ENCODE data around the gene RPL22. TPM values are rescaled to one million over a fixed set of nuclear protein-coding genes. Genes with fewer than 3 reads are reported as not detected.

Gene RPL22
- total RNA-seq, 1 experiment from 2014 or later, result 309 TPM

DNA sequence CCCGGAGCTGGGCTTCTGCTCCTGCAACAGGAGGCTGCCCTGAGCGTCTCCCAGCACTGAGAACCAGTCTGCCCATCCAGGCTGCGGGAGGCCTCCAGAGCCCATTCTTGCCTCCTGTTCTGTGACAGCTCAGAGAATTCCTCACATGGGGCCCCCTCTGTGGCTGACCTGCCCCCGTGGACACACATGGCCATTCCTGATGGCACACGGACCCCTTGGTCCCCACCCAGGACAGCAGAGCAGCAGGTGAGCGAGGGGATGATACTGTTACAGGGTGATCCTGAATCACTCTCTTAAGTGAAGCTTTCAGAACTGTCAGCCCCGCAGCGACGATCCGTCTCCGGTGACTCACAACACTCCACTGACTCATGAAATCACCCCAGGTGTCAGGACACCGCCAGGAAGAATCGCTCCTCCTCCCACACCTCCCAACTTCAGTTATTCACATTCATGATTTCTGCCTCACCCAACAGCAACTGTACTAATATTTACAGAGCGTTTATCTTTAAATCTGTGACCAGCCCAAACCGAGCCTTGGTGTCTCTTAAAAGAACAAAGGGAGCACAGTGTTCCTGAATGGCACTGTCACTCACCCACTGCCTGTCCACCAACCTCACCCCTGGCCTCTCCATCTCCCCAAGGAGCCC is 41.7 kb downstream of the RPL22 start:
- H3K36me3 ChIP-seq (ENCODE audit: control insufficient read depth, insufficient read depth, low read length), result no peaks in the 10 kb centered on the region
- in situ Hi-C loops (cut with HindIII; ENCODE audit: low pct_unique_long_range_greater_than_20kb, low sequenced_read_pairs), result no loop called here
- BruUV-seq (replicated peaks), result TSS peak; percentile 63
- DNase-seq (ENCODE audit: low read depth, low spot score) (peak; percentile 93), ATAC-seq (peak; percentile 92)
- no peaks in the 10 kb centered on the region for H3K9me3 ChIP-seq (ENCODE audit: control insufficient read depth, insufficient read depth, low read depth, low read length)
- ChIA-PET POLR2A (no interaction called here), CTCF (interaction anchor here (0.5 to 0.8 kb wide), 3 partner anchors 28 to 321 kb away, joined by 3 to 12 read pairs (median 3); no protein-coding TSS in a partner anchor)
- intact Hi-C loops (cut with micrococcal nuclease; ENCODE audit: unreplicated experiment), result no loop called here
- TF ChIP-seq REST (IDR thresholded peaks at IDR 0.05; ENCODE audit: insufficient read depth in 1 of 2, low read depth in 2 of 2, low read length in 1 of 2) (no peak), SIN3A (IDR thresholded peaks at IDR 0.05; ENCODE audit: borderline replicate concordance, insufficient read depth, low read depth, low read length) (0 out of 2 replicates have a peak, but pooled peaks have one; percentile 86), TCF7L2 (IDR thresholded peaks at IDR 0.05; ENCODE audit: low read depth, low read length) (peak; percentile 66; the same call in 1 of the 2 replicates), POLR2AphosphoS5 (IDR thresholded peaks at IDR 0.05; ENCODE audit: low read depth, low read length) (peak; percentile 46; the same call in 1 of the 2 replicates), CTCF (IDR thresholded peaks at IDR 0.05) (no peak)
- H3K27me3 ChIP-seq (ENCODE audit: control insufficient read depth, insufficient read depth, low read length), result no peaks in the 10 kb centered on the region
- peaks cover 23% of the 10 kb centered on the region for H3K4me1 ChIP-seq (ENCODE audit: control insufficient read depth, insufficient read depth, low read length)
- no peak overlapping the region for H3K4me3 ChIP-seq (ENCODE audit: low read depth in 2 of 2, low read length in 2 of 2)
- peak overlapping the region; percentile 83 for H3K27ac ChIP-seq (ENCODE audit: low read length)

DNA sequence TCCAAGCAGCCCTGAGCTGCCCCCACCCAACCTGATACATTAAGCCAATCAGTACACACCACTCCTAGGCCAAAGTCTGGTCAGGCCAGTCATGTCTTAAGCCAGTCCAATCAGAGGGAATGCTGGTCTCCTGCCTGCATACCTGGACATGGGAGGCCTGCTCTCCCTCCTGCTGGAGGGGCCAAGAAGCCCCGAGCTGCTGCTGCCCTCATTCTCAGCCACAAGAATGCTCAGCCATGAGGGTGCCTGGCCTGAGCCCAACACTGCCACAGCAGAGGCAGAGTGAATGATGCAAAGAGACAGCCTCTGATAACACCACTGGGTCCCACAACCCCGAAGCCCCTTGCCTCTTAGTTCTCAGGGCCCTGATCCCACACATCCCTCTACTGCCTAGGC is 42.3 kb downstream of the RPL22 start:
- ATAC-seq (peak; percentile 11), DNase-seq (ENCODE audit: low read depth, low spot score) (no peak)
- Histone ChIP-seq H3K9me3 (ENCODE audit: control insufficient read depth, insufficient read depth, low read depth, low read length) (no peaks in the 10 kb centered on the region), H3K27me3 (ENCODE audit: control insufficient read depth, insufficient read depth, low read length) (no peaks in the 10 kb centered on the region), H3K4me1 (ENCODE audit: control insufficient read depth, insufficient read depth, low read length) (peaks cover 23% of the 10 kb centered on the region), H3K27ac (ENCODE audit: low read length) (peak overlapping the region; percentile 83), H3K36me3 (ENCODE audit: control insufficient read depth, insufficient read depth, low read length) (no peaks in the 10 kb centered on the region), H3K4me3 (ENCODE audit: low read depth in 2 of 2, low read length in 2 of 2) (no peak overlapping the region)
- TF ChIP-seq CTCF (IDR thresholded peaks at IDR 0.05) (no peak), SIN3A (IDR thresholded peaks at IDR 0.05; ENCODE audit: borderline replicate concordance, insufficient read depth, low read depth, low read length) (no peak), TCF7L2 (IDR thresholded peaks at IDR 0.05; ENCODE audit: low read depth, low read length) (no peak), POLR2AphosphoS5 (IDR thresholded peaks at IDR 0.05; ENCODE audit: low read depth, low read length) (no peak), REST (IDR thresholded peaks at IDR 0.05; ENCODE audit: insufficient read depth in 1 of 2, low read depth in 2 of 2, low read length in 1 of 2) (no peak)
- CTCF ChIA-PET, result no interaction called here
- in situ Hi-C loops (cut with HindIII; ENCODE audit: low pct_unique_long_range_greater_than_20kb, low sequenced_read_pairs), result no loop called here
- no TSS peak for BruUV-seq (replicated peaks)
- intact Hi-C loops (cut with micrococcal nuclease; ENCODE audit: unreplicated experiment), result no loop called here
- POLR2A ChIA-PET, result no interaction called here

Measured in Panc1 (cell line).